ENCODE measurements around the gene CDC42EP3.

The CDC42EP3 gene

DNA sequence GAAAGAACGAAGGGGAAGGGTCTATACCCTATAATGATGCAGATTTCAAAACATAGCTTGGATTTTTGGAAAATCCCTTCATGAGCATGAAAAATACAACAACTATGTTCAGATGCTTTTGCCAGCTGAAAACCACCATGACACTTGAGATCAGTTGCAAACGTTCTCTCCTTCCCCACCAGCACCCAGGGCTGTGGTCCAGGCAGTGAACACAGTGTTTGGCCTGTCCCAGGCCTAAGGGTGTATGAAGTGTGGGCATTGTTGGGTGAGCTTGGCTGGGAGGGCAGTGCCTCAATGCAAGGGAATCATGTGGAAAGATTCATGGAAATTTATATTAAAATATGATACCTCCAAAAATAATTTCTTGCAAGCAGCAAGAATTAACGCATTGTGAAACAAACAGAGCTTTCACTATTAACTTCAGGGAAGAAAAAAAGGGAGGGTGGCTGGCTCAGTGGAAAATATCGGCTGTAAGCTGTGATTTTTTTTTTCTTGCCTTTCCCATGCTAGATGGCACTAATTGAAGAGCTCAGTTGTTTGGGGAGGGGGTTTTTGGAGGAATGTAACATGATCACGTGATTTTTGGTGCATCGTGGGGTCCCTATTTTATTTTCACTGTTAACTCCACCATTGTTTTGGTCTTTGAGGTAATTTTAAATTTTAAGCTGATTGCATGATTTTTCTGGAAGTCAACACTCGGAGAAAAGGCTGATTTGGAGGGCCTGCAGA is 52.0 kb downstream of the CDC42EP3 start:
- DNase-seq (ENCODE audit: low read depth, low spot score) = no peak

GRCh38 chr2:37618326-37618725 is 53.1 kb downstream of the CDC42EP3 start:
- DNase-seq (ENCODE audit: low read depth, low spot score) = no peak

DNA sequence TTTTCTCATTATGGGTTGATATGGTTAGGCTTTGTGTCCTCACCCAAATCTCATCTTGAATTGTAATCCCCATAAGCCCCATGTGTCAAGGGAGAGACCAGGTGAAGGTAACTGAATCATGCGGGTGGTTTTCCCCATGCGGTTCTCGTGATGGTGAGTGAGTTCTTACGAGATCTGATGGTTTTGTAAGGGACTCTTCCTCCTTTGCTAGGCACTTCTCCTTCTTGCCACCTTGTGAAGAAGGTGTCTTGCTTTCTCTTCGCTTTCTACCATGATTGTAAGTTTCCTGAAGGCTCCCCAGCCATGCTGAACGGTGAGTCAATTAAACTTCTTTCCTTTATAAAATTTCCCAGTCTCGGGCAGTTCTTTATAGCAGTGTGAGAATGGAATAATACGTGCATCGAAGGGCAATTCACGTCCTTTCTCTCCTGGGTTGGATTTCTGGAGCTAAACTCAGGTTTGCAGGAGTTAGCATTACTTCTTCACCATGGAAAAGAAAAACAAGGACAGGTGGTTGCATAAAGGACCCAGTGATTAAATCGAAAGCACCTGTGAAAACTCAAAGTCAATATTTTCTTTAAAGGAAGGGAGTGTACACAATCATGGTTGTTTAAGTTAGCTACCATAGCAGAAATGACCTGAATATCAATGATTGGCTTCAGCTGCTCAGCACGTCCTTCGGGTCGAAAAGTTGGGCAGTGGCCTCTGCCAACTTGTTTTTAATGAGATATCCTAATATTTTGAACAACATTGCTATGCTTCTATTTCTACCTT is 54.1 kb downstream of the CDC42EP3 start:
- no peak for DNase-seq (ENCODE audit: low read depth, low spot score)

- no peak for DNase-seq (ENCODE audit: low read depth, low spot score)
Observed at GRCh38 chr2:37616677-37617005, 54.8 kb downstream of the CDC42EP3 start.

DNA sequence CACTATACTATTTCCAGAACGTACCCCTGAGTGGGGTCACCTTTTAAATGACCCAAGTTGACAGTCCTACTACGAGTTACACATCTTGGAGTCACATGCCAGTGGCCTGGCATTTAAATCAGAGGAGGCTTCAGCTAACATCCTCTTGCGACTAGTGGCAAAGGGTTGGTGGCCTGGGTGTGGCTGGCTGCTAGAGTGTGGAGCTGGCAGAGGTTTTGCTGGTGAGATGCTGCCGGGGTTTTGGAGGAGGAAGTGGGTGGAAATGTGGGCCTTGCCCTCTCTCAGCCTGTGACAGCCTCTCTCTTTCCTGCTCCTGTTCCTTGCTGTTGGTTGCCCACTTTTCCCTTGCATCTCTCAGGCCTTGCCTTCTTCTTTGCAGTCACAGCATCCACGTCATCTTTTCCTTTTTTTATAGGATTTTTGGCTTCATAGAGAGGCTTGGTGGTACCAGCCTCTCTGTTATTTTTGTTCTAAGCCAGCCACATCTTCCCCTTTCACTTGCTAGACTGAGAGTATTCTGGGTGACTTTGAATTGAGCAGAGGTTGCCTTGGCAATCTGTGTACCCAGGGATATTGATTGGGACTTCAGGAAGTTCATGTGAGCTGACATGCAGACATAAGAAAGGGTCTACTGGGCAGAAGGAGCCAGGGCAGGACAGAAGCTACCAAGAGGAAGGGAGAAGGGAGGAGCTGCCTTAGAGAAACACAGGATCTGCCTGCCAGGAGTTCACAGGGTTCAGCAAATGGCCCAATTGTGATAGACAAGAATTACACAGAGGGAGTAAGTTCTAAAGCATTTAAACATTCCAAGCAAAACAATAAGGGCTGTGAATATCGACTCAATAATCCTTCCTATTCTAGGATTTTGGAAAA is 55.4 kb downstream of the CDC42EP3 start:
- DNase-seq (ENCODE audit: low read depth, low spot score) = no peak

DNA sequence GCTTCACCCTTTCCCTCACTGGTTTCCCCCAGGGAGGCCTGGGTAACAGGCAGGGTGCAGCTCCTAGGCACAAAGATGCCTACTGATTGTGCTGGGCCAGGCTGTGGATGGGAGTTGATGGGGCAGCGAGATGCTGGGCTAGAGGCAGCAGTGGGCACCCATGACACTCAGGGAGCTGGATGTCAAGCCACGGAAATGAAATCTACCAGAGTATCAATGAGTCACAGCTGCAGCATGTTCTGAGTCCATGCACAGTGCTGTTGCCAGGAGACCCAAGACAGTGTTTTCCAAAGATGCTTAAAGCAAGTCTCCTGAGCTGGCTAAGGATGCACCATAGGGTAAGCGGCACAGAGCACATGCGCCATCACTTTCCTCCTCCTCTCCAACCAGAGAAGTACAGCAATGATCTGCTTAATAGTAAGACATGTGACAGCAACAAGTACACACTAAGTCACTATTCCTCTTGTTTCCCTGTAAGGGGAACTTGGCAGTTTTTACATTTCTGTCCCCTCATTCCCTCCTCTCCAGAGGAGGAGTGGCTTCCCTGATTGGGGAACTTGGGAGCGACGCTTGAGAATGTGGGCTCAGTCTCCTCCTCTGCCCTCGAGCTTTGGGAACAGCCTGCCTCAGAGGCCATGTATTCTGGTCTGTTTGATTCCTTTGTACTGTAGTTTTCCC is 57.2 kb downstream of the CDC42EP3 start:
- no peak for DNase-seq (ENCODE audit: low read depth, low spot score)

DNA sequence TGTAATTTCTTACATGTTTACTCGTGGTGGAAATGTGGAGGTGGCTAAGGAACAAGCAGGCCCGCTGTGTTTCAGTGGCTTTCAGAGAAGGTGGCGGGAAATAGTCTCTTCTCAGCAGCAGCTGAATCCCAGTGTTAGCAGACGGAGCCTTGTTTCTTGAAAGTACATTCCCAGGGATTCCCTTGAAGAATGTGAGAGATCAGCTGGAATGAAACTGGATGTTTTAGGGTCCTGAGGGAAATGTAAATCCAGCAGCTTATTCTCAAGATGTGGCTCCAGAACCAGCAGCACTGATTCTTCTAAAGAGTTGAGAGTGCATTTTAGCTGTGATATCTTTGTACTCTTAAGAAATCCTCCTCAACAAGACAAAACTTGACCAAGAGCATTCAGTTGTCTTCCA is 59.1 kb downstream of the CDC42EP3 start:
- DNase-seq (ENCODE audit: low read depth, low spot score) = no peak

DNA sequence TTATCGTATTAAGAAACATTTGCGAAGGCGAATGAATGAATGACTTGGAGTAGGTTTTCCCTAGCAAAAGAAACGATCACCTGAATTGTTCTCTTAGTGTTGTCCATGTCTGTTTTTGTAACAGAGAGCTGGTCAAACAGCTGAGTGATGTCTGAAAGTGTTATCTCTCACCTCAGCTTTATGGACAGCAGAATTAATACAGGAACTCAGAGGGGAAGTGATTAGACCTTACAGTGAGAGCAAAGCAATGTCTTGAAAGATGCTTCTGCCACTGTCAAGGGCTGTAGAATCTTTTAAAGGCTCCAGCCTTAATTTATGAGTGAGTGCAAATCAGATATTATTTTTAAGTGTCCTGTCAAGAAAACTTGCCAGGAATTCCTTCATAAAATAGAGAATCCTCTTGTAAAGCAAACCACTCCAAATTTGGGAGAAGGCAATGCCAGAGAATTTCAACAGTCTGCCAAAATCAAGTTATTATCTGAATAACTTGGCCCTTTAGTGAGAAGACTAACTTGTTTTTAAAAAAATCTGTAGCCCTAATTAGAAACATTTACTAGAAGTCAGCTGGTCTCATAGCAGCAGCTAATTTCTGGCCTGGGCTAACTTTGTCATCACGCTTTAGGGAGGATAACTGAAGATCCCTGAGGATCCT is 60.7 kb downstream of the CDC42EP3 start:
- no peak for DNase-seq (ENCODE audit: low read depth, low spot score)

DNA sequence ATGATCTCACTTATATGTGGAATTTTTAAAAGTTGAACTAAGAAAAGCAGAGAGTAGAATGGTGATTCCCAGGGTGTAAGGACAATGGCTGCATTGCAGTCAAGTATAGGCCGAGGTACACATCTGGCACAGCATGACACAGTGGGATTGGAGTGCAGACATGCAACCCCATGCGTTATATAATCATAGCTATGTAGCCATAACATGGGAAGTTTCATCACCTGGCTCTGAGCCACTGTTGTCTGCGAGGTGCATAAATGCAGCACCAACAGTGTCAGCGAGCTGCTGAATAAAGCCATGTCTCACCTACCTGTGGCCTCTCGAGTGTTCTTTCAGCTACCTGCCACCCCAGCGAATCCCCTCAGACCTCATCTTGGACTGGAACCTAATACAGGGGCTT is 61.7 kb downstream of the CDC42EP3 start:
- DNase-seq (ENCODE audit: low read depth, low spot score) = no peak

- no peak for DNase-seq (ENCODE audit: low read depth, low spot score)
Observed at GRCh38 chr2:37604716-37605115, 66.7 kb downstream of the CDC42EP3 start.

DNA sequence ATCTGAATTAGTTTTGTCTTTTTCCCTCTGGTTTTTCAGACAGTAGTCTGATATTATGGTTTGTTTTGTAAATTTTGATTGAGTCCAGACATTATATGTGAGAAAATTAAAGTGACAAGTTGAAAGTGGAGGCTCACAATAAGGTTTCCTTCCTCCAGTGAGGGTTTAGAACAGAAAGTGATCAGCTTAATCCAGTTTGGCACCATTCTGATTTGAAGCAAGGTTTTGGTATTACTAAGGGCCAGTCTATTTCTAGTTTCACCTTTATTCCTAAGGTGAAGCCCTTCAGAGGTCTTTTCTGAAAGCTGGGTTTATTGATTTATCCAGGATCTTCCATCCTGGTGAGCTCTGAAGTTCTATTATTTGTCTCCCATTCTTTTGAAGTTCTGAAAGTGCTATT is 68.7 kb downstream of the CDC42EP3 start:
- DNase-seq (ENCODE audit: low read depth, low spot score) = no peak

DNA sequence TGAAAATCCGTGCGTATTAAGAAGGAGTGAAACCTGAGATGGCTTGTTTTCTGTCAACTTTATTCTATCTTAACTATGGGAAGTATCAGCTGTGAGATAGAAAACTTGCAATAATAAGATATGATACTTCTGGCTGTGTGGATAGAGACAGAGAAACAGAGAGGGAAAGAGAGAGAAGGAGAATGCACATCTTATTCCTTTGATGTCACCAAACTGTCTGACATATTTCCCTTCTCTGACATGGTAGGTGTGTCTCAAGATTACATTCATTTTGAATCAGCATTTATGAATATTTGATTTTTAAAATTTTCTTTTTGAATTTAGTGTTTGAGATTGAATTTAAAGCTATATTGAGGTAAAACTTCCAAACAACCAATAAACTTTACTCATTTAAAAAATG is 69.4 kb downstream of the CDC42EP3 start:
- DNase-seq (ENCODE audit: low read depth, low spot score) = no peak

DNA sequence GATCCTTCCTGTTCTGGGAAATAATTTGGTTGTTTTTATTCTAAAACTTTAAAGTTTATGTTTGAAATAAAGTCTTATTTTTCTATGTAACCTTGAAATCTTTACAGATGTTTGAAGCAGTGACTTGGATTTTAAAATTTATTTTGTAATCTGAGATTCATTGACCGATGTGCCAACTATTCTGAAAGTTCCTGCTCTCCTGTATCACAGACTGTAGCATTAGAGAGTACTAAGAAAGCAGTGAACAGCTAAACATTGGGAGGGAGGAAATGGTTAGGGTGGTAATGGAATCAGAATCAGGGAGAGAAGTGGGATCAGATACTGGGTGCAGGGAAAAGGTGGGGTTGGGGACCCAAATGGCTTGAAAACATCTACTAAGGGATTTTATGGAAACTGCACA is 69.9 kb downstream of the CDC42EP3 start:
- DNase-seq (ENCODE audit: low read depth, low spot score) = no peak

DNA sequence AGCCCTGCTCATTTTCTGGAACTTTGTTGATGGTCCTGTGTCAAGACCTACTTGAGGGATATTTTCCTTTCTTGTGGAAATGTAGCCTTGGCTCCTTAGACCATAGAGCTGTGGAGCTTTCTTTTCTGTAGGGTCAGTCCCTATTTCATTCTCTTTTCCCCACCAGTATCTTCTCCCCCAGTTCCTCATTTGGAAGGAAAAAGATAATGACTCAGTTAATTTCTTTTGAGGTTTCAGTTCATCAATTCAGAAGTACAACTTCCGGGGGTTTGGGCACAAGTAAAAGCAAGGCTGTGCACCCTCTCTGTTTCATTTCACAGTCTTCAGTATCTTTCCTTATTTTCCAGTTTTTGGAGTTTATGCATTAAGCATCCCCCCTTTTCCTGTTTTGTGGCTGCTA is 70.7 kb downstream of the CDC42EP3 start:
- no peak for DNase-seq (ENCODE audit: low read depth, low spot score)

DNA sequence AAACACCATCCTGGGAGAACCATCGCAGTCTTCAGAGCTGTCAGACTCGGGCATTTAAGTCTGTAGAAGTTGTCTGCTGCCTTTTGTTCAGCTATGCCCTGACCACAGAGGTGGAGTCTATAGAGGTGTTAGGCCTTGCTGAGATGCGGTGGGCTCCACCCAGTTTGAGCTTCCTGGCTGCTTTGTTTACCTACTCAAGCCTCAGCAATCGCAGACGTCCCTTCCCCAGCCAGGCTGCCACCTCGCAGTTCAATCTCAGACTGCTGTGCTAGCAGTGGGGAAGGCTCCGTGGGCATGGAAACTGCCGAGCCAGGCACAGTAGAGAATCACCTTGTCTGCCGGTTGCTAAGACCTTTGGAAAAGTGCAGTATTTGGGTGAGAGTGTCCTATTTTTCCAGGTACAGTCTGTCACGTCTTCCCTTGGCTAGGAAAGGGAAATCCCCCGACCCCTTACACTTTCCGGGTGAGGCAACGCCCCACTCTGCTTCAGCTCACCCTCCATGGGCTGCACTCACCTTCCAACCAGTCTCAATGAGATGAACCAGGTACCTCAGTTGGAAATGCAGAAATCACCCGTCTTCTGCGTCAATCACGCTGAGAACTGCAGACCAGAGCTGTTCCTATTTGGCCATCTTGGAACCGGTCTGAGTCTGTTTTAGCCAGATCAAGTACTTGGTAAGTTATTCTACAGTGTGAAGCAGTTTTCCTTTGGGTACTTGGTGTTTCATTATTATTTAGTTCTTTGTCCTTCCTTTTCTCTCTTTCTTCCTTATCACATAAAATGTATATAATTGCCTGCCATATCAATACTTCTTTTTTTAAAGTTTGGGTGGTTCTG is 71.5 kb downstream of the CDC42EP3 start:
- DNase-seq (ENCODE audit: low read depth, low spot score) = no peak

DNA sequence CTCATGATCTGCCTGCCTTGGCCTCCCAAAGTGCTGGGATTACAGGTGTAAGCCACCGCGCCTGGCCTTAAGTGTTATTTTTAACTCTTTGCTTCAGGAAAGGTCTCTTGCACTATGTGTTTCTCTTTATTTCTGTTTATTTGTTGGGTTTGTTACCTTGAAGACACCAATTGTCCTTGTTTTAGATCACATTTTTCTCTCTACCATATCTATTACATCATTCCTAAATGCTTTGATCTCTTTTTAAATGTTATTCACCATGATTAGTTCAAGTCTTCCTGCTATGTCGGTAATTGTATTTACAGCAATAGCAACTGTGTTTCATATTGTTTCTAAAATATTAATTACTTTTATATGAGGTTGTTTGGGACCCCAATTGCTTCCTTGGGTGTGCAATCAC is 77.7 kb downstream of the CDC42EP3 start:
- DNase-seq (ENCODE audit: low read depth, low spot score) = no peak

- no peak for DNase-seq (ENCODE audit: low read depth, low spot score)
Observed at GRCh38 chr2:37593024-37593423, 78.4 kb downstream of the CDC42EP3 start.

Measured in activated naive CD8-positive, alpha-beta T cell treated with anti-CD3 and anti-CD28 coated beads, Interleukin-2, amount 50 U/mL, for 16 hours (primary cell).